ENCODE measurements around the gene SLC12A3. TPM values are rescaled to one million over a fixed set of nuclear protein-coding genes. Genes with fewer than 3 reads are reported as not detected.
A peak's percentile ranks its signal among the peaks of the same experiment; 100 is the strongest.

SLC12A3 gene
- total RNA-seq, 4 donors from 2014 or later = 0.14 TPM; not detected in 3

DNA sequence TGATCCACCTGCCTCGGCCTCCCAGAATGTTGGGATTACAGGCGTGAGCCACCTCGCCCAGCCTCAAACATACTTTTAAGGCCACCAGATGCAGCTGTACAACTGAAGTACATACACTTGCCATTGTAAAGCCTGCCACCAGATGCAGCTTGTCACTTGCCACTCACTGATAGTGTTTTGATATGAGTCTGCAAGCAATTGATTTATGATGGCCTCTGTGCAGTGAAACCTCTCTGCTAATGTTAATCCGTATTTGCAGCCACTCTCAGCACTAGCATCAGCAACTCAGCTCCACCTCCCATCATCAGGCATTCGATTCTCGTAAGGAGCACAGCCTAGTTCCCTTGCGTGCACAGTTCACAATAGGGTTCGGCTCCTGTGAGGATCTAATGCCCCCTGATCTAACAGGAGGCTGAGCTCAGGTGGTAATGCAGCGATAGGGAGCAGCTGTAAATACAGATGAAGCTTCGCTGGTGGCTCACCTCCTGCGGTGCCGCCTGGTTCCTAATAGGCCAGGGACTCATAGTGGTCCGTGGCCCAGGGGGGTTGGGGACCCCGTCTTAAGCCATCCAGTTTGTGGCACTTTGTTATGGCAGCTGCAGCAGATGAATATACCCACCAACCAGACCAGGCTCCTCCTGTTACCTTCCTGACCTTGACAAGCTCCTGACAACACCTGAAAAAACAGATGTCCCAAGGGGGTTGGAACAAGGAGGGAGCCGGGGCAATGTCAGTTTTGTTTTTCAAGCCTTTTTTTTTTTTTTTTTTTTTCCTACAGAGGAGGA, 65.7 kb downstream of the SLC12A3 start:
- H3K27ac ChIP-seq = peak overlapping the region; percentile 17 to 98
- no peaks in the 10 kb centered on the region for H3K27me3 ChIP-seq
- H3K4me3 ChIP-seq = no peak overlapping the region

DNA sequence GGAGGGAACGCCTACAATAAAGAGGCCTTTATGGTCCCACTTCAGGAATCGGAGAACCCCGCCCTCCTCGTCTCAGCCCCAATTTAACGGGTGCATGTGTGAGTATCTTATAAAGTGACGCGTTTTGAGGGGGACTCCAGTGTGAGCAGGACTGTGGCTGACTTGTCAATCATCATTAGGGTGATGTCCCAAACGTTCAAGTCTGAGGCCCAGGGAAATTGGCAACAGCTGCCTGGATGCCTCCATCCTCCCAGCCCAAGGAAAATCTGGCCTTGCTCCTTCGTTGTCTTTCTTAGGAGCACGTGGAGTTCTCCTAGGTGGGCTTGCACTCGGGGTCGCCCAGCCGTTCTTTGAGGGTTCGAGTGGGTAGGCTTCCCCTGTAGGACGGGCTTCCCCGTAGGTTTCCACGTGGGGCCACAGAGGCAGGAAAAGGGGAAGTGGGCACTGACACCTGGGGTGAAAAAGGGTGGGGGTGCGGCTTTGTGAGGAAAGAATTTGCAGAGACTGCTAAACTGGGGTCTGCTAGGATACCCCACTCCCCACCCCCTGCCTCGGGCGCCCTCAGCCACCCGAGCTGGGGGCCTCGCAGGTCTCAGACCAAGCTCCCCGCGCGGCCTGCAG, 66.4 kb downstream of the SLC12A3 start:
- Histone ChIP-seq H3K9me3 (no peaks in the 10 kb centered on the region), H3K36me3 (no peaks in the 10 kb centered on the region), H3K4me3 (peak overlapping the region; percentile 95 to 97), H3K4me1 (no peaks in the 10 kb centered on the region), H3K27me3 (no peaks in the 10 kb centered on the region), H3K27ac (peak overlapping the region; percentile 97 to 98)
- TF ChIP-seq POLR2A (IDR thresholded peaks at IDR 0.05) = no peak
- TF ChIP-seq, protein P1, sequence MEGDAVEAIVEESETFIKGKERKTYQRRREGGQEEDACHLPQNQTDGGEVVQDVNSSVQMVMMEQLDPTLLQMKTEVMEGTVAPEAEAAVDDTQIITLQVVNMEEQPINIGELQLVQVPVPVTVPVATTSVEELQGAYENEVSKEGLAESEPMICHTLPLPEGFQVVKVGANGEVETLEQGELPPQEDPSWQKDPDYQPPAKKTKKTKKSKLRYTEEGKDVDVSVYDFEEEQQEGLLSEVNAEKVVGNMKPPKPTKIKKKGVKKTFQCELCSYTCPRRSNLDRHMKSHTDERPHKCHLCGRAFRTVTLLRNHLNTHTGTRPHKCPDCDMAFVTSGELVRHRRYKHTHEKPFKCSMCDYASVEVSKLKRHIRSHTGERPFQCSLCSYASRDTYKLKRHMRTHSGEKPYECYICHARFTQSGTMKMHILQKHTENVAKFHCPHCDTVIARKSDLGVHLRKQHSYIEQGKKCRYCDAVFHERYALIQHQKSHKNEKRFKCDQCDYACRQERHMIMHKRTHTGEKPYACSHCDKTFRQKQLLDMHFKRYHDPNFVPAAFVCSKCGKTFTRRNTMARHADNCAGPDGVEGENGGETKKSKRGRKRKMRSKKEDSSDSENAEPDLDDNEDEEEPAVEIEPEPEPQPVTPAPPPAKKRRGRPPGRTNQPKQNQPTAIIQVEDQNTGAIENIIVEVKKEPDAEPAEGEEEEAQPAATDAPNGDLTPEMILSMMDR (IDR thresholded peaks at IDR 0.05) = no peak
- intact Hi-C loops (cut with DNase I; ENCODE audit: low total_unique reads) = no loop called here
- no peak for DNase-seq

More for the DNA sequence above, 65.7 kb downstream of the SLC12A3 start:
- no peaks in the 10 kb centered on the region for H3K4me1 ChIP-seq
- no peaks in the 10 kb centered on the region for H3K36me3 ChIP-seq
- TF ChIP-seq, protein P1 (IDR thresholded peaks at IDR 0.05) = no peak
- TF ChIP-seq POLR2A (IDR thresholded peaks at IDR 0.05) = no peak
- no peak for DNase-seq
- intact Hi-C loops (cut with DNase I; ENCODE audit: low total_unique reads) = no loop called here
- H3K9me3 ChIP-seq = no peaks in the 10 kb centered on the region

DNA sequence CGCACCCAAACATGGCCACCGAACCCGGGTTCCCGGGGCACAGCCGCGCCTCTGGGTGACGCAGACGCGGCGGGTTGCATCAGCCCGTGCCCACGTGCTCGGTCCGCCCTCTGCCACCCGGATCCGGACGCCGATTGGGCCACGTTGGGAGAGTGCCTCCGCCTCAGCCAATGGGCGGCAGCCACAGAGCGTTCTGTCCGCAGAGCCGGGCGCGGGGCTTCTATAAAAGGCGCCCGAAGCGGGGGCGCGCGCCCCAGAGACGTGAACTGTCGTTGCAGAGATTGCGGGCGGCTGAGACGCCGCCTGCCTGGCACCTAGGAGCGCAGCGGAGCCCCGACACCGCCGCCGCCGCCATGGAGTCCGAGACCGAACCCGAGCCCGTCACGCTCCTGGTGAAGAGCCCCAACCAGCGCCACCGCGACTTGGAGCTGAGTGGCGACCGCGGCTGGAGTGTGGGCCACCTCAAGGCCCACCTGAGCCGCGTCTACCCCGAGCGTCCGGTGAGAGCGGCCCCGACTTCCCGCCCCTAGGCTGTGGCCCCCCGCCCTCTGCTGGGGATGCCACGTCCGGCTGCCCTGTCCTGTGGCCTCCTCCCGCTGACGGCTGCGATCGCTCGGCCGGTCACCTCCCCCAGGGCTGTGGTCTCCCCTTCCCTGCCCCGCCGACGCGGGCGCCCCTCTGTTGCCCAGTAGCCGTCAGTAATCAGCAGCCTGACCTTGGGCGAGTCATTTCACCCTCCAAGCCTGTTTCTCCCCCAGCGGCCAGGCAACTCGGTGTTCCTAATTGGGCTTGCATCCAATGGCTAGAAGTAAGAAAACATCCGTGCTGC, 67.1 kb downstream of the SLC12A3 start, which contains the start of gene HERPUD1:
Gene HERPUD1 (plus strand): TSS at position 251 of the 829 bp plus-strand sequence. CDS start 103 bp downstream, at position 354.
- H3K4me1 ChIP-seq = no peaks in the 10 kb centered on the region

DNA sequence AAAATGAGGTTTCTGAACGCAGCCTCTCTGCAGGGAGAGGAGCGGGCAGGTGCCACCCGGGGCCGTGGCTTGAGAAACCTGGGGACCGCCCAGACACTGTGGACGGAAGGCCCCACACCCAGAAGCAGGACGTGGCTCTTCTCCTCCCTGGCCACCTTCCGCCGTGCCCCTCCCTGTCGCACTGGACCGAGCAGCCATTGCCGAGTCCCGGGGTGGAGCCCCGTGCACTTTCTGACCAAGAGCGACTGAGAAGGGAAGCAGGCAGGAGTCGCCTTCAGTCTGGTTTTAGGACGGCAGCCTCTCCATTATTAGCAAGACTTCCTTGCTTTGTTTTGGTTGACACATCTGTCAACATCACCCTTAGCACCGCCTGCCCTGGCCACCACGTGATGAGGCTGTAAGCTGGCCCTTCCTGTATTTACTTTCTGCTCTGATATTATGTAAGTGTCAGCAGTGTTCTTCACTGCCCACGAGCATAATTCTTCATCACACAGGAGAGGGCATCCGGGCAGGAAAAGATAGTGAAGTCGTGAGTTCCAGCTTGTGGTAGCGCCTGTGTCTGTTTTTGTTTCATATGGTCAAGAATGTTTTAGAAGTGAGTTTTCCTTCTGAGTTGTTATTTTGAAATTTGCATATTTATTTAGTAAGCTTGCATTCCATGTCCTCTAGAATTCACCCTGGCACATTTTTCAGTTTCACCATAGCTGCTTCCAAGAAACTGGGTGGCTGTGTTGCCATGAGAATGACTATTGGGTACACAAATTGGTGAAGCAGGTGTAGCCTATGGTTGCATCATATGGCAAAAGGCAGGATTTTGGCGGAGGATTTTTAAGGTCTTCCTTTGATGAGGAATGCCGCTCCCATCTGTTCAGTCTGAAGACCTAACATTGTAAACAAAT, 68.0 kb downstream of the SLC12A3 start:
- no peaks in the 10 kb centered on the region for H3K36me3 ChIP-seq
- H3K4me1 ChIP-seq = no peaks in the 10 kb centered on the region
- peak; percentile 34 to 66 for TF ChIP-seq POLR2A (IDR thresholded peaks at IDR 0.05)
- TF ChIP-seq, protein P1 (IDR thresholded peaks at IDR 0.05) = no peak
- H3K9me3 ChIP-seq = no peaks in the 10 kb centered on the region
- H3K4me3 ChIP-seq = peak overlapping the region; percentile 95 to 97
- peak; percentile 64 to 78 for DNase-seq
- peak overlapping the region; percentile 97 to 98 for H3K27ac ChIP-seq
- intact Hi-C loops (cut with DNase I; ENCODE audit: low total_unique reads) = no loop called here
- no peaks in the 10 kb centered on the region for H3K27me3 ChIP-seq

More for the DNA sequence above, 67.1 kb downstream of the SLC12A3 start, which contains the start of gene HERPUD1:
- H3K4me3 ChIP-seq = peak within 1 kb of the TSS; percentile 95 to 97
- no peaks in the 10 kb centered on the region for H3K36me3 ChIP-seq
- intact Hi-C loops (cut with DNase I; ENCODE audit: low total_unique reads) = no loop called here
- peak; percentile 97 to 99 for DNase-seq
- H3K9me3 ChIP-seq = no peaks in the 10 kb centered on the region
- H3K27ac ChIP-seq = peak within 1 kb of the TSS; percentile 97 to 98
- TF ChIP-seq POLR2A (IDR thresholded peaks at IDR 0.05) = peak; percentile 95 to 98
- TF ChIP-seq, protein P1 (IDR thresholded peaks at IDR 0.05) = peak in 1 of 4 experiments; percentile 21
- H3K27me3 ChIP-seq = no peaks in the 10 kb centered on the region
